Hematopoietic multipotent progenitor cell (in vitro differentiated cells): ENCODE measurements around the gene VOPP1. TPM values are rescaled to one million over a fixed set of nuclear protein-coding genes. Genes with fewer than 3 reads are reported as not detected.
"Not testable (repeated sequence)": the region's sequence is repeated elsewhere in the genome, so short reads cannot be mapped to it uniquely, and the experiment has no call there.

Source experiments
- DNase-seq, 3 donors: peaks; one replicate each; pipeline ENCODE4 v3.0.0-alpha.2; 2011 to 2015; ENCODE audit warnings: low read depth in 2 of 3, low spot score in 2 of 3
- total RNA-seq: library from RNA; depleted of rRNA; stranded (reverse); fragments of >200 nt; gene quantifications from one replicate; pipeline ENCODE4 v1.2.3, GENCODE V29; 2012

VOPP1 gene
- total RNA-seq, 1 donor: 29.4 TPM

DNA sequence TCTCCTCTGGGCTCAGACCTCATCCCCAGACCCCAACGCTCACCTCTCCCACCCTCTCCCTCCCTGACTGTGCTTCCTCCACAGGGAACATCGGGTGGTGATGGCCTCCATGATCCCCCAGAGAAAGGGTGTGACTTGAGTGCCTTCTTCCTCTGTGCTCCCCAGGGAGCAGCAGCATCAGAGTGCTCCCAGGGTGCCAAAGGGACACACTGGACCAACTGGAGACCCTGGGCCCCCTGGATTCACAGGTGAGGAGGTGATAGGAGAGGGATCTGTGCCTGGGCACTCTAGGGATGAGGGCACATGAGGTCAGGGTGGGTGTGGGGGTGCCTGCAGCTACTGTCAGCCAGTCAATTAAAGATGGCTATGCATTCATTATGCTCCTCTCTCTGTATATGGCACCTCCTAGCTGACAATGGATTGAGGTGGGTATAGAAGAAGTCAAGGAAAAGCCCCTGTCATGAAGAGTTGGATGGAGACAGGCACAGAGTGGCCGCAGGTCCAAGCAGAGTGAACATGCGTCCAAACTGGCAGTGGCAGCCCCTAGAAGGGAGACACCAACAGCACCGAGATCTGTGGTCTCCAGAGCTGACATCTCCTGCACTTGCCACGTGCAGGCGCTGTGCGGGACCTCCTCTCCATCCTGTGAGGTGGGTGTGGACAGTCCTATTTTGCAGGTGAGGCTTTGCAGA lies 15.5 kb upstream of the VOPP1 start:
- no peak for DNase-seq

DNA sequence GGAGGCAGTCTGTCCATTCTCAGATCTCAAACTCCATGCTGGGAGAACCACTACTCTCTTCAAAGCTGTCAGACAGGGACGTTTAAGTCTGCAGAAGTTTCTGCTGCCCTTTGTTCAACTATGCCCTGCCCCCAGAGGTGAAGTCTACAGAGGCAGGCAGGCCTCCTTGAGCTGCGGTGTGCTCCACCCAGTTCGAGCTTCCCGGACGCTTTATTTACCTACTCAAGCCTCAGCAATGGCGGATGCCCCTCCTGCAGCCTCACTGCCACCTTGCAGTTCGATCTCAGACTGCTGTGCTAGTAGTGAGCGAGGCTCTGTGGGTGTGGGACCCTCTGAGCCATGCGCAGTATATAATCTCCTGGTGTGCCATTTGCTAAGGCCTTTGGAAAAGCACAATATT lies 10.4 kb upstream of the VOPP1 start:
- DNase-seq: not testable (repeated sequence)

DNA sequence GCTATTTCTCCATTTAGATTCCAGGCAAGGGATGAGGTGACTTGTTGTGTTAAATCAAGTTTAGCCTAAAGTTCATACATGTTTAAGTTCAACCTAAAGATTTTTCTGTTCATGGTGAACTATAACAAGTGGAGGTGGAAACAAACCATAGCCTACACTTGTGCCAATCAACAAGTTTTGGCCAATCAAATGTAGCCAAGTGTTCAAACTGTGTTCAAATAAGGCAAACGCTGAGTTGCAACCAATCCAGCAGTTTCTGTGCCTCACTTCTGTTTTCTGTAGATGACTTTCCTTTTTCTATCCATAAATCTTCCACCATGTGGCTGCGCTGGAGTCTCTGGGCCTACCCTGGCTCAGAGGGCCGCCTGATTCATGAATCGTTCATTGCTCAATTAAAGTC lies 4.5 kb upstream of the VOPP1 start:
- no peak for DNase-seq

DNA sequence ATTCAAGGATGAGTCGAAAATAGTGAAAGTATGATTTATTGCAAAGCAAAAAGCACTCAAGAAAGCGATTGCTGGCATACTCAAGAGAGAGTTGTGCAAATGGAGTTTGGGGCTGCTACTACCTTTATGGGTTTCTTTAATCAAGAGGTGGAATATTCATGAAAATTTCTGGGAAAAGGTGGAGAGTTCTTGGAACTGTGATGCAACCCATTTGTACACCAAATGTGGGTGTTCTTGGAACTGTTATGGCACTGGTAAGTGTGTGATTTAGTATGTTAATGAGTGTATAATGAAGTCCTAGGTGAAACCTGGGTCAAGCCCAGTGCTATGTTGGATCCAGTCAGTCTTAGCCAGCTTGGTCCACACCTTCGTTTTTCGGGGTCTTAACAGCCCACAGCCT lies 3.4 kb upstream of the VOPP1 start:
- no peak for DNase-seq

DNA sequence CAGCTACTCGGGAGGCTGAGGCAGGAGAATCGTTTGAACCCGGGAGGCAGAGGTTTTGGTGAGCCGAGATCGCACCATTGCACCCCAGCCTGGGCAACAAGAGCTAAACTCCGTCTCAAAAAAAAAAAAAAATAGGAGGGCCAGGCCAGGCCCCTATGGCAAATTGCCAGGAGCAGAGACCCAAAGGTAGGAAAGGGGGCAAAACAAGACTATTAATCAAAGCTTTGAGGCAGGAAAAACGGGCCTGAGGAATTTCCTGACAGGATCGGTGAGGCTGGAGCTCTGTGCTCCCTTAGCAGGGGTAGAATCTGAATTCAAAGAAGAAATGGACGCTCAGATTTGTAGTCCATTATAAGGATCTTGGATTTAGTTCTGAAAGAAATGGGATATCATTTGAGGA lies 2.8 kb upstream of the VOPP1 start:
- DNase-seq: no peak

DNA sequence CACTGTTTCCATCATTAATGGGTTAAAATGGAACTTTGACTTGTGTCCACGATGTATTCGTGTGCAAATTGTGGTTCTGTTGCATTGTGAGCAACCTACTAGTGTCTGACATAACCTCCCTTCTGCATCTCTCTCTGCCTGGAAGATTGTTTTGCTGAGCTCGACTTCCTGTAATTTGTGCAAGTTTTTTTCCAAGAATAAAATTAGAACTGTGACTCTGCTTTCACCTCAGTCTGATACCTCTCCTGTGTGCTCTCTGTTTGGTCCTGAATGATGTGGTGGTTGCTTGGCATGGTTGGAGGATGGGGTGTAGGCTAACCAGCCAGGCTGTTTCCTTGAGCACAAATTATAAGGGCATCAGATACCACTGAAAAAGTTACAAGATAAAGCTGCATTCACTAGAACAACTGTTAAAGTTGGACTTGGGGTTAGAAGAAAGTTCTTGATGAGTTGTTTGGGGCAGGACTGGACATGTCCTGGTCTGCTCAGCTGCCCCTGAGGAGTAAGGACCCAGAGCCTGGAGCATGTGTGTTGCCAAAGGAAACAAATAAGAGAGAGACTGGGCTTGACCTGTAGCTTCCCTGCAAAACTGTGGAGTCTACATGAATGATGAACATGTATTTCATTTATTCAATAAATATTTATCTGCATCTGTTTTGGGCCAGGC lies 1.9 kb upstream of the VOPP1 start:
- DNase-seq: peak in 1 of 3 donors; percentile 61

DNA sequence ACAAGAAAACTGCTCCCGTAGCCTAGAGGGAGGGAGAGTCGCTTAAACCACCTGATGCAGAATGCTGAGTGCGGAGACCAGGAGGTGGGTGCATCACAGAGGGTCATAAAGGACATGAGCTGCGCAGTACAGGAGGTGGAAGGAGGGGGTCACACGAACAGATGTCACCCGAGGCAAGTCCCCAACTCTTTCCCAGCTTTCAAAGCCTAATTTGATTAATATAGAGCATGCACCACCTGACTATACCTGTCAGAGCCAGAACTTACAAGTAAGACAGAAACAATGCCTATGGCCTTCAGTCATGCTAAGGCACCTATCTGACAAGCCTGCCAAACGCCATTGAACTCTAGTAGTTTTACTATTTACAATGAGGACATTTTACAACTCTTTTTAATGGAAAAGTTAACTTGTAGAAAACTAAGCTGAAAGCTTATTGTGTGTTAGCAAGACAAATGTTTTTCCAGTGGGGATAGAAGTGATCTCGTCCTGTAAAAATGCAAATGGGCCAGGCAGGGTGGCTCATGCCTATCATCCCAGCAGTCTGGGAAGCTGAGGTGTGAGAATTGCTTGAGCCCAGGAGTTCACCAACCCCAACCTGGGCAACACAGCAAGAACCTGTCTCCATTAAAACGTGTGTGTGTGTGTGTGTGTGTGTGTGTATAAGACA lies 1.1 kb upstream of the VOPP1 start:
- DNase-seq: no peak

DNA sequence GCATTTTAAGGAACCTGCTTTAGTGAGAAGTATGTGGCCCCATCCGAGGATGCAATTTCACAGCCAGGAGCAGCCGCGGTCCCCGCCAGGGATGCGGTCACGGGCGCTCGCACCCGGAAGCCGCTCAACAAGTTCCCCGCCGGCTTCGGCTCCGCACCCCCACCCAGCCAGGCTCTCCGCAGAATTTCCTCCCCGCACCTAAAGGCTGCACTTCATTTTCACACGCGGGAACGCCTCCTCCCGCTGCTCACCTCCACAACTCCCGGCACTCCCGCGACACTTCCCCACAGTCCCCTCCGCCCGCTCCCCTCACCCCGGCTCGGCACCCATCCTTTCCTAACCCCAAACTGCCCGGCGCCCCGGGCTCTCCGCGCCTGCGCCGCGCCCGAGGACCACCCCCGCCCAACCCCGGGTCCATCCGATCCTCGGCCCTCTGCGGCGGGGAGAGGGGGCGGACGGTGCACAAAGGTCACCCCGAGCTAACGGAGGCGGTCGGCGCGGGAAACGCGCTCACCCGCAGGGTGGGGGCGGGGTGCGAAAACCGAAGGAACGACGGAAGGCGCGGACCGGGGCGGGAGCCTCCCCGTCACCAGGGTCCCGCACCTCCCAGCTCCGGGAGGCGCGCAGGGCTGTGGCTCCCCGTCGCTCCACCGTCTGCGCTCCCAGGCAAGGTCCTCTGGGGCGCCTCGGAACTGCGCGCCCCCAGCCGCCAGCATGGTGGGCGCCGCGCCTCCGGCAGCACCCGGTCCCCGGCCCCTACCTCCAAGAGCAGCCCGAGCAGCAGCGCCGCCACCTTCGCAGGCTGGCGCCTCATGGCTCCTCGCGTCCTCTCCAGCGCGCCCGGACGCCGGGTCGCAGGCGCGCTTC lies 558 bp downstream of the VOPP1 start:
- DNase-seq: peak; percentile 34 to 65 (median 51)

DNA sequence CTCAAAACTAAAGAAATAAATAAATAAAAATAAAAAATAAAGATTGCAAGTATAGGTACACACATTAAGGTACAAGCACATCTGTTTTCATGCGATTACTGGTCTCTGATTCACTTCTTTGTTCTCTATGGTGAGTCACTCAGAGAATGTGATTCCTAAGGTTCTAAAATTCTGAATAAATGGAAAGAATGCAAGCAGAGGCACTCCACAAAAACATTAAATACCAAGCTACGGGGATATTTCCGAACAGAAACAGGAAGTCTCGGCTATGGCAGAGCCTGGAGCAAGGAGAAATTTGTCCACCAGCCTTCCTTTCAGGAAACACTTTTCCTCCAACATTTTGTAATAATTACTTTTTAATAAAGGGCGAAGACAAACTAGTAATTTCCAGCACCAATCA lies 1.4 kb downstream of the VOPP1 start:
- no peak for DNase-seq

DNA sequence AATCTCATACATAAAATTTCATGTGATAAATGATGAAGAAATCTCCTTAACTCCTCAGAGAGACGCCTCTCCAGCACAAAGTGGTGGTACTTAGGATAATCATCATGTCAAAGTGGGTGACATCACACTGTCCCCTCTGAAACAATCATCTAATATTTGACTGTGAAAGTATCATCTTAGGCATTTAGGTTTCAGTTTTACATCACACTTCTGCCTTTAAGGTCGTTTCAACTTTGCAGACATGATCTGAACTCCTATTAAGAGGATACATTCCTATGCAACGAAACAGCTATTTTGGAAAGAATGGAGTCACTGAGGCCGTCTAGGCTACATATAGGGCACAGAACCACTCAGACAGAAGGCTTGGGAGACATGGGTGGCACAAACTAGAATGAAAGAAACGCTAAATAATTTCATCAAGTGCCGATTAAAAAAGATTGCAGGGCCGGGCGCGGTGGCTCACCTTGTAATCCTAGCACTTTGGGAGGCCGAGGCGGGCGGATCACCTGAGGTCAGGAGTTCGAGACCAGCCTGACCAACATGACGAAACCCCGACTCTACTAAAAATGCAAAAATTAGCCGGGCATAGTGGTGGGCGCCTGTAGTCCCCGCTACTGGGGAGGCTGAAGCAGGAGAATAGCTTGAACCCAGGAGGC lies 2.0 kb downstream of the VOPP1 start:
- no peak for DNase-seq

DNA sequence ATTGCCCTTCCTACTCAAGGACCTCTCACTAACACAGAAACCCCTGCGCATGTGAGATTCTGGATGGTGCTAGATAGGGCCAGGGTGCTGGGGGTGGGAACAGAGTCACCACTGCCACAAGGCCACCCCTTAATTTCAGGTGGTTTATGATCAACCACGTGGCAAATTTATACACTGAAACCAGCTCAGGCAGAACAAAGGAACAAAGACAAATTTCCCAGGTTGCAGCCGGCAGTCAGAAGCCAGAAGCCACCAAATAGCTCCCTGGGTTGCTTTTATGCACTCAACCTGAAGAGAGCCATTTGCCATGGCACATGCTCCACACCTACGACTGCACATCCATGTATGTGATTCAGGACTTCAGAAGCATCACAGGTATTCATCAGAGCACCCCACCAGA lies 2.5 kb downstream of the VOPP1 start:
- no peak for DNase-seq

DNA sequence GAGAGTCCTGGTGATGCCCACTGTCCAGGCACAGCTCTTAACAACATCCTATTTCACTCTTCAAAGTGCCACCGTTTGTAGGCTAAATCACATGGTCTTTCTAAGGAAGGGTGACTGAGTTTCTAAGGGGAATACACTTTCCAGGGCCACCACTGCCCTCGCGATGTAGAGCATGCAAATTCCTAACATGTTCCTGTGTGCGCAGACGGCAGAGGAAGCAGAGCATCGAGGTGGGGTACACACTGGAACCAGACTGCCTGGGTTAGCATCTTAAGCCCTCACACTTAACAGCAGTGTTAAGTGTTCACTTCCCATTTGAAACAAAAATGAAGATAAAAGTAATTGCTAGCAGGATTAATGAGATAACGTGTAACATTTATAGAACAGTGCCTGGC lies 3.0 kb downstream of the VOPP1 start:
- no peak for DNase-seq

DNA sequence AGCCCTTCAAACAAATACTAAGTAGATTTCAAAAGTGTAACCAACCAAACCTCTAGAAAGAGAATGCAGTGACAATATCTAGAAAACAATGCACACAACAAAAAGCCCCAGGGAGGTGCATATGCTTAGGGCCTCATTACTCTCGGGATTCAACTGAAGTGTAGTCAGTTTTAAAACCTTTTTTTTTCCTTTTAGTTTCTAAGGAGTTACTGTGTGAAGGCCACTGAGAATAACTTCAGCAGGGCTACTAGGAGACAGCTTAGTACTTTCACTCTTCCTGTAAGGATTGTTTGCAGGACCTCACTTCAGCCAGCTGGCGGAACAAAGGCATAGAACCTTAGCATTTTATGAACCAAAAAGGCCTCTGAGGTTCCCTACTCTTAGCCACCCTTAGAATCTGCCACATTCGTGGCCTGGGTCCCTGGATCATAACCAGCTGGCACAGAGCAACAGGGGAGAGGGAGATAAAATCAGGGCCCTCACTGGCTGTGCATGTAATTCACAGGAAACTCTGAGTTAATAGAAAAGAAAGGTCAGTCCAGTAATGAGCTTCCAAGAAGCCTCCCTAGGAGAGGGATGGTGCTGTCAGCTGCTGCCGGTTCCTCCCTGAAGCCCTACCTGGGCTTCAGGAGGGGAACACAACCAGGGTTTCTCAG lies 3.6 kb downstream of the VOPP1 start:
- DNase-seq: no peak

DNA sequence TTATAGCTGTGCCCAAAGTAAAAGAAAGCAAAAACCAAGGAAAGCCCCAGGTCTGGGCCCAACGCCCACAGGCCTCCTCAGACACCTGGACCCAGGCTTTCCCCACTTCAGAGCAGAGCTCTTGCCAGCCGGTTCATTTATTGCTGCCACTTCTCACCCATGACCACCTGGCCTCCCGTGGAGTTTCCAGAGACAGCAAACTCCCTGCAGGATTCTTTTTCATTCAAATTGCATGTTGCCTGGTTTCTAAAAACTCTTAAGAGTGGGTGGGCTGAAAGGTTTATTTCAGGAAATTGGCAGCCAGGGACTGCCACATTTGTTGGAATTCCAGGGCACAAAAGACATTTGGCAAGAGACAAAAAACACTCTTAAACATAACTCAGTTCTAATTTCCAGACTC lies 4.7 kb downstream of the VOPP1 start:
- DNase-seq: no peak

DNA sequence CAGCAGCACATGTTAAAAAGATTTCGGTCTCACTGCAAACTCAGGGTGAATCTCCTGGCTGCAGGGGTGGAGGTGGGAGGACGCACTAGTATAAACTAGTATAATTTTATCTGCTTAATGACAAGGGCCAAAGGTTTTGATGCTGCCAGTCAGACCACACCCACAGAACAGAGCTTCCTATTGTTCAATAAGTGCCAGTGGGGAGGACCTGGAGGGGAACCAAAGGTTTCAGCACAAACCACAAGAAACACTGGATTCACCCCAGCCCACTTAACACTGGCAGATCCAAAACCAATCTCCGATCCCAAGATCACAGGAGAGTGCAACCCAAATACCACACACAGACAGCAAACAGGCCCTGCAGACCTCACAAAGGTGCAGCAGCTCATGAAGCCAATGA lies 6.6 kb downstream of the VOPP1 start:
- no peak for DNase-seq

DNA sequence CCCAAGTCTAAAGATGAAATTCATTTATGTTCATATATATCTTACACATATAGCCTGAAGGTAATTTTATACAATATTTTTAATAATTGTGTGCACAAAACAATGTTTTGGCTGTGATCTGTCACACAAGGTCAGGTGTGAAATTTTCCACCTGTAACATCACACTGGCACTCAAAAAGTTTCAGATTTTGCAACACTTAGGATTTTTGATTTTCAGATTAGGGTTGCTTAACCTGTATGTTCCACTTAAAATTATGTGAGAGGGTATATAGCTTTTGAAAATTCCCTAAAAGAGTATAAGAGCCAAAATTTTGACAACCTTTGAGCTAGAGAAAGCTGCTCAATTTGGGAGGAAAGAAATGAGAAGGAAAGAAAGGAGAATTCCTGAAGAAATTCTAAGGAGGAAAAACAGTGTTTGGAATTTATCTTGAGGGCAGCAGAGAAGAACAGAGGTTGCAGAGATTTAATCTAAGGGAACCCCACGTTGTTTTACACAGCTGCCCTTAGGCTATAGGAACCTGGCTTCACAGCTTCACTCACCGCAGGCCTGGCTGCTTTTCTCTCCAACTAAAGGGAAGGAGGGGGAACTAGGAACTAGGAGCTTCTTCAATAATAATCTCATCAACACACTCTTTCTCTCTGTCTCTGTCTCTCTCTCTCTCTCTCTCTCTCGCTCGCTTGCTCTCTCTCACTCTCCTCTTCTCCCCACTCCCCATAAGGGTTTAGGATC lies 8.5 kb downstream of the VOPP1 start:
- DNase-seq: no peak

DNA sequence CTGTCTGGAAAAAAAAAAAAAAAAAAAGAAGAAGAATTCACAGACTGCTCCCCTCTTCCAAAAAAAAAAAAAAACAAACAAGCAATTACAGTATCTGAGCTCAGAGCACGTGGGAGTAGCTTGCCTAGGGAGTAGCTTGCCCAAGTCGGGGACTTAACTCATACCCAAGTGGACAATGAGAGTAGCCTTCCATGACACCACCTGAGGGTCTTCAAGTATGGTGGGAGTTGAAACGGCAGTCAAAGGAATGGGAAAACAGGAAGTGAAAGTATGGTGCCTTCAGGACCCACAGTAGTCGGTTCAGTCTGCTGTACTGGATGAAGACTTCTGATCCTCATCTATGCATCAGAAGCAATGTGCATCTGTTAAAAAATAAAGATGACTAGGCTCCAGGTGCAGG lies 10.6 kb downstream of the VOPP1 start:
- no peak for DNase-seq

DNA sequence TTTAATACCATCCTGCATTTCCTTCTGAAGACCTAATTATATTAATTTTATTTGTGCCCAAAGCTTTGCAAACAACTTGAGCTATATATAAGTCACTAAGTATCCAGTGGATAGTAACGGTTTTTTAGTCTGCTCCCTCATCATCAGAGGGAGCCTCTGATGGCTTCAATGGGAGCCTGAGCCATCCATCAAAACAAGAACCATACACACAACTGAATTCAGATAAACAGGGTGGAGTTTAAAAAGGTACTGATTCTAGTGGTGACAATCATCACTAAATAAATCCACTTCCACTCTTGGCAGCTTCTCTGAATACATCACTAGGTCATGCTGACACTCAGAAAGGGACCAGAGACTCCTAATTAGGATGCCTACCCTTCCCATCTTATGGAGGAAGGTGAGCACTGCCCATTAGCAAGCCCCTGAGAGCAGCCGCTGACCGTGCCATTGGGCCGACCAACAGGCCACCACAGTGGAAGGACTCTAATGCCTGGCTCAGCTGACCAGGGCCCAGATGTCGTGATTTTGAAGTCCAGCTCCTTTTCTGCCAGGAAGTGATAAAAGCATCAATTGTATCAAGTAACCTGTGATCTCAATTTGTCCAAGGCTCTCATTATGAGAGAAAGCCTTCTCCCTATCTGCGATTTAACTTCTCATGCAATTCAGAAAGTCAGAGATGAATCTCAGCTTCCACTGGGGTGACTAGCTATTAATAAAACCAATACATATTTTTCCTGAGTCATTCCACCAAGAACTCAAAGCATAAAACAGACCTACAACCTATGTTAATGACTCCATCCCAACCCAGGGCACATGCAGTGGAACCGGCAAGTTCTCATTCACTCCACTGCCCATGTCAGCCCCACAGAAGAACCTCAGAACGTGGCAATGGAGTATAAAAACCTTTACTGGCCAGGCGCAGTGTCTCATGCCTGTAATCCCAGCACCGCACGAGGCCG lies 13.1 kb downstream of the VOPP1 start:
- no peak for DNase-seq
